Pancreas (tissue), 10 donors: ENCODE results near the gene GALR3. TPM values are rescaled to one million over a fixed set of nuclear protein-coding genes. Genes with fewer than 3 reads are reported as not detected.

Experiments
- ATAC-seq, 4 donors: fragments of 200-7000 bp; cut with Tn5 transposase; one replicate each; pipeline versions ENCODE4 v1.8.0 to v1.9.1; 2020; ENCODE audit warnings: mild to moderate bottlenecking in 4 of 4, moderate library complexity in 4 of 4
- DNase-seq, 6 donors: peaks; one replicate each; pipeline ENCODE4 v3.0.0-alpha.2; 2020
- FAIRE-seq: peaks from 2 replicates; lab custom pipeline; 2012; peaks lifted over from hg19 to GRCh38; lab: Jason Lieb, UNC
- H3K27ac ChIP-seq, 4 donors: fragments of 200-600 bp; sonication (generic); 1 replicate in 3 of 4; 2 replicates in 1 of 4; pipeline versions ENCODE4 v1.5.0 to v1.8.0; 2020
- H3K27me3 ChIP-seq, 4 donors: fragments of 200-600 bp; one replicate each; pipeline ENCODE4 v1.8.0; 2021
- H3K36me3 ChIP-seq, 3 donors: fragments of 200-600 bp; sonication (generic) in 1 of 3; one replicate each; pipeline versions ENCODE4 v1.5.0 to v1.8.0; 2020 to 2021
- H3K4me1 ChIP-seq, 3 donors: fragments of 200-600 bp; one replicate each; pipeline ENCODE4 v1.8.0; 2021
- H3K4me3 ChIP-seq, 4 donors: fragments of 200-600 bp; sonication (generic) in 2 of 4; one replicate each; pipeline versions ENCODE4 v1.5.0 to v1.8.0; 2020 to 2021
- H3K9me3 ChIP-seq, 4 donors: fragments of 200-600 bp; one replicate each; pipeline ENCODE4 v1.8.0; 2021
- WGBS, 2 donors: extraction: QIAGEN DNeasy Blood & Tissue Kit; methylation state at CpG; one replicate each; pipeline ENCODE4 v1.1.7; 2013; 5-methylcytosine and 5-hydroxymethylcytosine counted together
- intact Hi-C, 3 donors: fragments of 100-400 bp; cut with DNase I; formaldehyde crosslinking; loops; one replicate each; pipeline versions ENCODE4 v1.11.1 to v1.14.2; 2022
- polyA plus RNA-seq, 2 donors: library from polyadenylated mRNA; stranded (reverse); fragments of 200-250 nt; gene quantifications; one replicate each; pipeline ENCODE4 v1.2.3, GENCODE V29; 2013
- total RNA-seq, 6 donors: library from RNA; stranded (reverse); fragmentation: NEBNext Ultra II Directional in 4 of 6; extraction: Animal tissue kit (Norgen Biotek cat#: 25700) in 4 of 6; gene quantifications; one replicate each; pipeline versions ENCODE4 v1.2.1 to v1.2.4, GENCODE V29; 2021 to 2023
- TF ChIP-seq, protein P1 (sequence below), 4 donors: fragments of 200-600 bp; sonication (generic) in 3 of 4; IDR thresholded peaks; one replicate each; pipeline versions ENCODE4 v1.5.0 to v1.8.0; 2021; ENCODE audit warnings: antibody characterized with exemption in 4 of 4
- donor health status: healthy with polysubstance abuse.
- donor health status: DM: no; HTN: no; CAD: no; lungs with moderate emphysema.
- donor health status: DM: no; HTN: no; CAD: no.
- donor health status: control.
- donor health status: control.
- donor health status: Bipolar disorder and iron deficiency.
- donor health status: DM: yes; HTN: yes; CAD: no.
- donor health status: DM: no; HTN: no; CAD: no.
- donor health status: DM: no; HTN: no; CAD: no.
- donor health status: DM: yes; HTN: yes; CAD: no.

Gene GALR3
- total and polyA plus RNA-seq, 8 donors, result 0.19 to 0.75 (median 0.43) TPM; not detected in 3

DNA sequence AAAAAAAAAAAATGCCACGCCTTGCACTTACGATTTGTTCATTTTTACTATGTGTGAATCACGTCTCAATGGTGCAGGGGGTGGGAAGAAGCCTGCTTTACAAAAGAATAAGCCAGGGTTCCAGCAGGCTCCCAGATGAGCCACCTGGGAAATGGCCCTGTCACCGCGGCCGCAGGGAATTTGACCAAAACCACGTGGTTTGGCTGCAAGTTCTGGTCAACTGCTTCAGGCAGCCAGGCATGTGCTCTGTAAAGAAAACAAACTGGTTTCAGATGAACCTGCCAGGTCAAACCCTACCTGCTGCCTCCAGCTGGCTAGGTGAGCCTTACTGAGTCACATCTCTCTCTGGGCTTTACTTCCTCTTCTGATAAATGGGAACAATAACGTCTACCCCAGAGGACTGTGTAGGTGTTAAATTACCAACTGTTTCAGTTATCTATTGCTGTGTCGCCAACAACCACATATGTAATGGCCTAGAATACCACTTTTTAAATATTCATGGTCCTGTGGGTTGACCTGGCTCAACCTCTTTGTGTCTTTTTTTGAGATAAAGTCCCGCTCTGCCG, 46.0 kb upstream of the GALR3 start:
- FAIRE-seq (no peak), ATAC-seq (peak; percentile 92 to 95 (median 93)), DNase-seq (peak; percentile 77 to 89 (median 86))
- WGBS, 2 donors, result 22 to 25% methylated on average over 11 of the region's 11 CpGs
- Histone ChIP-seq H3K27me3 (no peaks in the 10 kb centered on the region), H3K4me3 (no peak overlapping the region), H3K9me3 (no peaks in the 10 kb centered on the region), H3K36me3 (peaks cover 0 to 7% (median 4%) of the 10 kb centered on the region in 3 donors), H3K4me1 (peaks cover 0 to 7% (median 4%) of the 10 kb centered on the region in 3 donors), H3K27ac (peak overlapping the region; percentile 35 to 59 (median 50))
- TF ChIP-seq, protein P1, sequence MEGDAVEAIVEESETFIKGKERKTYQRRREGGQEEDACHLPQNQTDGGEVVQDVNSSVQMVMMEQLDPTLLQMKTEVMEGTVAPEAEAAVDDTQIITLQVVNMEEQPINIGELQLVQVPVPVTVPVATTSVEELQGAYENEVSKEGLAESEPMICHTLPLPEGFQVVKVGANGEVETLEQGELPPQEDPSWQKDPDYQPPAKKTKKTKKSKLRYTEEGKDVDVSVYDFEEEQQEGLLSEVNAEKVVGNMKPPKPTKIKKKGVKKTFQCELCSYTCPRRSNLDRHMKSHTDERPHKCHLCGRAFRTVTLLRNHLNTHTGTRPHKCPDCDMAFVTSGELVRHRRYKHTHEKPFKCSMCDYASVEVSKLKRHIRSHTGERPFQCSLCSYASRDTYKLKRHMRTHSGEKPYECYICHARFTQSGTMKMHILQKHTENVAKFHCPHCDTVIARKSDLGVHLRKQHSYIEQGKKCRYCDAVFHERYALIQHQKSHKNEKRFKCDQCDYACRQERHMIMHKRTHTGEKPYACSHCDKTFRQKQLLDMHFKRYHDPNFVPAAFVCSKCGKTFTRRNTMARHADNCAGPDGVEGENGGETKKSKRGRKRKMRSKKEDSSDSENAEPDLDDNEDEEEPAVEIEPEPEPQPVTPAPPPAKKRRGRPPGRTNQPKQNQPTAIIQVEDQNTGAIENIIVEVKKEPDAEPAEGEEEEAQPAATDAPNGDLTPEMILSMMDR (IDR thresholded peaks at IDR 0.05), result no peak
- intact Hi-C loops, result no loop called here

DNA sequence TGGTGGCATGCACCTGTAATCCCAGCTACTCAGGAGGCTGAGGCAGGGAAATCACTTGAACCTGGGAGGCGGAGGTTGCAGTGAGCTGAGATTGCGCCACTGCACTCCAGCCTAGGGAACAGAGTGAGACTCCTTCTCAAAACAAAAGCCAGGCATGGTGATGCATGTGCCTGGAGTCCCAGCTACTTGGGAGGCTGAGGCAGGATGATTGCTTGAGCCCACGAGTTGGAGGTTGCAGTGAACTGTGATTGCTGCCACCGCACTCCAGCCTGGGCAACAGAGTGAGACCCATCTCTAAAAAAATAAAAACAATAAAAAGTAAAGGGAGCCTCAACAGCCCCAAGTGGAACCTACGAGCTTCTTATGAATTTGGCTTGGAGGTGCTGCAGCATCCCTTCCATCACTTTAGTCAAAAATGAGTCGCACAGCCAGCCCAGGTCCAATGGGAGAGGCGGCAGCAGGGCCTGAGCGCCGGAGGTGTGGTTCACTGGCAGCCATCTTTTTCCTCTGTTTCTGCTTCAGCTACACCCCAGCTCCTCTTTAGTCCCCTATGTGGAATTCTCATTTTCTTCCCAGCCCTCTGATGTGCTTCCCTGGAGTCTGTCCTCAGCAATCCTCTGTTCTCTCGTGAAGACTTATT, 44.7 kb upstream of the GALR3 start:
- H3K36me3 ChIP-seq, result no peaks in the 10 kb centered on the region
- intact Hi-C loops, result no loop called here
- H3K9me3 ChIP-seq, result no peaks in the 10 kb centered on the region
- WGBS, 2 donors, result 88 to 93% methylated on average over 10 of the region's 10 CpGs
- TF ChIP-seq, protein P1 (IDR thresholded peaks at IDR 0.05), result no peak
- no peak overlapping the region for H3K4me3 ChIP-seq
- DNase-seq (no peak), ATAC-seq (no peak), FAIRE-seq (no peak)
- peaks cover 0 to 7% (median 4%) of the 10 kb centered on the region in 3 donors for H3K4me1 ChIP-seq
- H3K27ac ChIP-seq, result no peak overlapping the region
- no peaks in the 10 kb centered on the region for H3K27me3 ChIP-seq

DNA sequence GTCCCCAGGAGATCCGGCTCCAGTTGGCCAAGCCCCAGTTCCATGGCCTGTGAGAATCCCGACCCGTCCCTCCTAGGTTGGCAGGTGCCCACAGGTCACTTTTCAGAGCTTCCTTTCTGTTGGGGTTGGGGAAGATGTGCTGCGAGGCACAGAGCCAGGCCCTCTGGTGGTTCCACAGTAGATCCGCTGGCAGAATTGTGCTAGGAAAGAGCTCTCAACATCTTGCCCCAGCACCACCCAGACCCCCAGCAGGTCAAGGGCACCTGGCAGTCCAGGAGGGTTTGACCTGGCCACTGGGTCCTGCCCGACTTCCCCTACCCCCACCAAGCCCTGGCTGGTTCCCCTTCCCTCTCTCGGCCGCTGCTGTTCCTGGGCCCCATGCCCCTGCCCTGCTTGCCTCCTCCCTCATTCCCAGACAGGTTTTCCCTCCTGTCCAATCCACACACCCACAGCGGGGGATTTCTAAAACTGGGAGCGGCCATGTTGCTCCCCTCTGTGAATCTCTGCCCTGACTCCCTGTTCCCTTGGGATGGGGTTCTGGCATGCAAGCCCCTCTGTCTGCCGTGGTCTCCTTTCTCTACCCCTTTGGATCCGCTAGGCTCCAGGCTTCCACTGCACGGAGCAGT, 41.6 kb upstream of the GALR3 start:
- DNase-seq, result no peak
- FAIRE-seq, result no peak

DNA sequence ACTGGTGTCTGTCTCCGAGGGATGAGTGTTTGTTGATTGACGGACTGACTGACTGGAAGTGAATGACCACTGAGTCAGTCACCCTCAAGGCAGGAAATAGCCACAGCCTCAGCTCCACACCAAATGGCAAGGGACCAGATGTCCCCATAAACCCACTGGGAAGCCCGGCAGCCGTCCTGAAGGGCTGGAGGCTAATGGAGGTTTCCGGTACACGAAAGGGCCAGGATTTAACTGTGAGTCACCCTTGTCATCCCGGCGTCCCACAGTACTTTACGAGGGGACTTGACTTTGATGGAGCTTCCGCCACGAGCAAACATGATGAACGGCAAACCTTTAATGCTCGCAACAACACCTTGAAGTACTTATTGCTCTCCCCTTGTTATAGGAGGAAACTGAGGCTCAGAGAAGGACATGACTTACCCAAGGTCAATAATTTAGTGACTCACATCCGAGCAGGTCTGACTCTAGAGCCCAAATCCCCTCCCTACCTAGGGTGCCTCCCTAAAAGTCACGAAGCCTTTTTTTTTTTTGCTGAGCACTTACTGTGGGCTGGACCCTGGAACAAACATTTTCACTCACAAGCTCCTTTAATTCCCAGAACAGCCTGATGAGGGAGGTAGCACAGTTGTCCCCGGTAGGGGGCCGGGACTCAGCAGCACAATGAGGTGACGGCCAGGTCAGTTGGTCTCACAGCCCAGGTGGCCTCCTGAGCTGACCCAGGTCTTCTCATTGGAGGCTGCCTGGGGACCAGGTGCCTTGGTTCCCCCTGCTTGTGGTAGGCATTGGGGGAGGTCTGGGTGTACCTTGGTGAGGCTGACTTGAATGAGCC, 40.6 kb upstream of the GALR3 start:
- Histone ChIP-seq H3K27ac (no peak overlapping the region), H3K36me3 (no peaks in the 10 kb centered on the region), H3K27me3 (no peaks in the 10 kb centered on the region), H3K9me3 (no peaks in the 10 kb centered on the region), H3K4me3 (no peak overlapping the region), H3K4me1 (peaks cover 0 to 1% (median under 1%) of the 10 kb centered on the region in 3 donors)
- DNase-seq (no peak), ATAC-seq (no peak), FAIRE-seq (no peak)
- intact Hi-C loops, result loop anchor here in 1 of 3 donors (10.0 kb wide), 1 partner anchor 58 kb away; no protein-coding TSS in a partner anchor
- 79 to 91% methylated on average over 18 of the region's 18 CpGs for WGBS, 2 donors
- TF ChIP-seq, protein P1 (IDR thresholded peaks at IDR 0.05), result no peak

More for the DNA sequence above, 41.6 kb upstream of the GALR3 start:
- TF ChIP-seq, protein P1 (IDR thresholded peaks at IDR 0.05), result no peak
- H3K4me3 ChIP-seq, result no peak overlapping the region
- H3K27ac ChIP-seq, result no peak overlapping the region
- intact Hi-C loops, result loop anchor here in 1 of 3 donors (10.0 kb wide), 1 partner anchor 57 kb away; no protein-coding TSS in a partner anchor
- no peak for ATAC-seq
- peaks cover 0 to 7% (median 4%) of the 10 kb centered on the region in 3 donors for H3K4me1 ChIP-seq
- no peaks in the 10 kb centered on the region for H3K36me3 ChIP-seq
- H3K9me3 ChIP-seq, result no peaks in the 10 kb centered on the region
- 59 to 64% methylated on average over 13 of the region's 13 CpGs for WGBS, 2 donors
- H3K27me3 ChIP-seq, result no peaks in the 10 kb centered on the region
